ENCODE data around the gene HCFC1R1.

The HCFC1R1 gene

DNA sequence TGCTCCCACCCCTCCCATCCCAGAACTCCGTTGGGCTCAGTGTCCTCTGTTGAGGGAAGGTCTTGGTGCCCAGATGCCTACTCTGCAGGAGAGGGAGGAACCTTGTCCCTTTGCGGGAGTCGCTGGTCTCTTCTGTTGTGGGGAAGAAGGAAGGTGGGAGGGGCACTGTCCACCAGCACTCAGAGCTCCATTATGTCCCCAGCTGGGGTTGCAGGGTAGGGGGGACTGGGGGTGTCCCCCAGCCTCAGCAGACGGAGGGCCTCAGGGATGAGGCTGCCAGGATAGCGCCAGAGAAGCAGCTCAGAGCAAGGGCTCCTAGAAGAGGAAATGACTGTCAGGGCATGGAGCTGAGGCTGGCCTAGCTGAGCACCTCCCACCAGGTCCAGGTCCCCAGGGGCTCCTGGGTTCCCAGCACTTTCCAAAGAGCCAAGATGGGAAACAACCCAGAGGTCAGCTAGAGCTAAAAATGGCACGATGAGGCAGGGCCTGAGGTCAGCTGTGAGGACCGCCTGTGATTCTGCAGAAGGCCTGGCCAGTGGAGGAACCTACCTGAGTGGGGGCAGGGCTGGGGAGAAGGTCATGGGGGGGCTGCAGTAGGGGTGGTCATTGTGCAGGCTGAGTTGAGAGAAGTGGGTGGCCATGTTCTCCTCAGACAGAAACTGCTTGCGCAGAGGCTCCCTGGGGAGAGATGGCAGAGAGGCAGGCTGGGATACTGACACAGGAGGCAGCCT, 893 bp downstream of the HCFC1R1 start:
- DNase-seq (ENCODE audit: insufficient read length, low spot score) (peak; percentile 55), FAIRE-seq (no peak)
- peak; percentile 3 for TF ChIP-seq POLR2A (IDR thresholded peaks at IDR 0.05; ENCODE audit: low read depth, low read length)

DNA sequence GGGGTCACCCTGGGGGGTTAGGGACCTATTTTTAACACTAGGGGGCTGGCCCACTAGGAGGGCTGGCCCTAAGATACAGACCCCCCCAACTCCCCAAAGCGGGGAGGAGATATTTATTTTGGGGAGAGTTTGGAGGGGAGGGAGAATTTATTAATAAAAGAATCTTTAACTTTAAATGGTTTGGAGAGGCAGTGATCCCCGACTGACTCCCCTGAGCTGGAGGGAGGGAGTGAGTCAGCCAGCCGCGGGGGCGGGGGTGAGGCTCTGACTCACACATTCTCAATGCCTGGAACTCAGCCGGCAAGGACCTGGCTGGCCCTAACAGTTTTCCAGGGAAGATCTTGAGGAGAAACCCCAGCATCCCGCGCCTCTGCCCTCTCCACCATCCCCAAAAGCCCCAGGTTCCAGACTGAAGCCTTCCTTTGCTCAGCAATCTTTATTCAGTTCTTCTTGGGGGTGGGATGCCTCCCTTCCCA, 1.5 kb downstream of the HCFC1R1 start:
- FAIRE-seq (no peak), DNase-seq (ENCODE audit: insufficient read length, low spot score) (peak; percentile 83)
- 0 out of 2 replicates have a peak, but pooled peaks have one; percentile 24 for TF ChIP-seq POLR2A (IDR thresholded peaks at IDR 0.05; ENCODE audit: low read depth, low read length)

DNA sequence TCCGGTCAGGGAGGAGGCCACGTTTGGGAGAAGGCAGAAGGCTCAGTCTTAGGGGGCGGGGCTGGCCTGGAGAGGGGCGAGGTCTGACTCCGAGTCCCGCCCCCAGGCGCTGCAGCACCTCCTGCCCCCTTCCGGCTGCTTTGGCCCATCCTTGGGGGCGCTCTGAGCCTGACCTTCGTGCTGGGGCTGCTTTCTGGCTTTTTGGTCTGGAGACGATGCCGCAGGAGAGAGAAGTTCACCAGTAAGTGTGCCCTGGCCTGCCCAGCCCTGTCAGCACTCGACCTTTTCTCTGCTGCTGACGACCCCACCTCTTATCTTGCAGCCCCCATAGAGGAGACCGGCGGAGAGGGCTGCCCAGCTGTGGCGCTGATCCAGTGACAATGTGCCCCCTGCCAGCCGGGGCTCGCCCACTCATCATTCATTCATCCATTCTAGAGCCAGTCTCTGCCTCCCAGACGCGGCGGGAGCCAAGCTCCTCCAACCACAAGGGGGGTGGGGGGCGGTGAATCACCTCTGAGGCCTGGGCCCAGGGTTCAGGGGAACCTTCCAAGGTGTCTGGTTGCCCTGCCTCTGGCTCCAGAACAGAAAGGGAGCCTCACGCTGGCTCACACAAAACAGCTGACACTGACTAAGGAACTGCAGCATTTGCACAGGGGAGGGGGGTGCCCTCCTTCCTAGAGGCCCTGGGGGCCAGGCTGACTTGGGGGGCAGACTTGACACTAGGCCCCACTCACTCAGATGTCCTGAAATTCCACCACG, 2.1 kb downstream of the HCFC1R1 start:
- TF ChIP-seq POLR2A (IDR thresholded peaks at IDR 0.05; ENCODE audit: low read depth, low read length) = 0 out of 2 replicates have a peak, but pooled peaks have one; percentile 26
- peak; percentile 85 for FAIRE-seq
- DNase-seq (ENCODE audit: insufficient read length, low spot score) = peak; percentile 75

GRCh38 chr16:3020604-3021448, 2.9 kb downstream of the HCFC1R1 start:
- peak; percentile 78; the same call in 1 of the 2 replicates for TF ChIP-seq POLR2A (IDR thresholded peaks at IDR 0.05; ENCODE audit: low read depth, low read length)
- peak; percentile 86 for DNase-seq (ENCODE audit: insufficient read length, low spot score)

GRCh38 chr16:3020247-3020603, 3.5 kb downstream of the HCFC1R1 start, which contains the start of gene TNFRSF12A:
TNFRSF12A (plus strand) TSS chr16:3020368; CDS start chr16:3020398, 30 bp downstream.
- peak; percentile 96 for TF ChIP-seq POLR2A (IDR thresholded peaks at IDR 0.05; ENCODE audit: low read depth, low read length)
- FAIRE-seq = no peak
- peak; percentile 62 for DNase-seq (ENCODE audit: insufficient read length, low spot score)

More at GRCh38 chr16:3020604-3021448, 2.9 kb downstream of the HCFC1R1 start:
- no peak for FAIRE-seq

DNA sequence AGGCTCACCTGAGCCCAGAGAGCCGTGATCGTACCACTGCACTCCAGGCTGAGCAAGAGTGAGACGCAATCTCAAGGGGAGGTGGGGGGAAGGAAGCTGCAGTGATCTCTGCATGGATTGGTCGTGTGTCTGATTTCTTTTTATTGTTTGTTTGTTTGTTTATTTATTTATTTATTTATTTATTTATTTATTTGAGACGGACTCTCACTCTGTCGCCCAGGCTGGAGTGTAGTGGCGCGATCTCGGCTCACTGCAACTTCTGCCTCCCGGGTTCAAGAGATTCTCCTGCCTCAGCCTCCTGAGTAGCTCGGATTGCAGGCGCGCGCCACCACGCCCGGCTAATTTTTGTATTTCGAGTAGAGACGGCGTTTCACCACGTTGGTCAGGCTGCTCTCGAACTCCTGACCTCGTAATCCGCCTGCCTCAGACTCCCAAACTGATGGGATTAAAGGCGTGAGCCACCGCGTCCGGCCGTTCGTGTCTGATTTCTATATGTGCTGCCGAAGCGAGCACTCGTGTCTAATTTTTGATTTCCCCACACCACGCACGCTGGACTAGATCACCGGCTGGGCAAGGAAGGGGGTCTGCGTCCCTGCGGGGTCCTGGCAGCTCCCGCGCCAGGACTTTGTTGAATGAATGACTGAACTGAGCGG, 4.0 kb downstream of the HCFC1R1 start:
- DNase-seq (ENCODE audit: insufficient read length, low spot score) (no peak), FAIRE-seq (no peak)
- no peak for TF ChIP-seq POLR2A (IDR thresholded peaks at IDR 0.05; ENCODE audit: low read depth, low read length)

DNA sequence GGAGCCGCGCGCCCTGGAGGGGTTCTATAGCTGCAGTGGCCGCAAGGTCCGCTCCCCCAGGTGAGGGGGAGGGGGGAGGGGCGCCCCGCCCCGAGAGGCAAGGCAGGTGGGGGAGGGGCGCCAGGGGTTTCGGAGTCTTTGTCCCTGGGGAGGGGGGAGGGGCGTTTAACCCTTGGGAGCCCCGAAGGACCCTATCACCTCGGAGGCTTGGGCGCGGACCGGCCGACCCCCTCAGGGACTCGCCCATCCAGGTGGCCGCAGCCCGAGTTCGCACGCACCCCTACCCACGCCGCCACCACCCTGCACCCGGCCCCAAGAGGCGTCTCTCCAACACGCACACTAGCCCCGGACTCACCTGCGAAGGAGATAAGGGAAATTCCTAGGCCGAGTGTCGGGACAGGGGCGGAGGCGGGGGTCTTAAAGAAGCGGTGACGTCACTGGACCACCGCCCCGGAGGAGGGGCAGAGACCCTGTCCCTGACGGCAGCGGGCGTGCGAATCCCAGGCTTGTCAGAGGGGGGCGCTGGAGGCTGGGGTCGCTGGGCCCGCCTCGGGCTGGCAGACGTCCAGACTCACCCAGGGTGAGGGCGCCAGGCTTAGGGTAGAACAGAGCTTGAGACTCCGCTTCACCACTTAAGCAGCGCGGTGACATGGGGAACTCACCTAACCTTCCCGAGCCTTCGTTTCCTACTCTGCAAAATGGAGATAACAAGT, 5.8 kb downstream of the HCFC1R1 start, which contains the start of gene CLDN6:
TSS of gene CLDN6 (minus strand) at position 390 of the 713 bp plus-strand sequence. CDS start 2,162 bp downstream, outside the sequence.
- FAIRE-seq (no peak), DNase-seq (ENCODE audit: insufficient read length, low spot score) (no peak)
- TF ChIP-seq POLR2A (IDR thresholded peaks at IDR 0.05; ENCODE audit: low read depth, low read length) = no peak

DNA sequence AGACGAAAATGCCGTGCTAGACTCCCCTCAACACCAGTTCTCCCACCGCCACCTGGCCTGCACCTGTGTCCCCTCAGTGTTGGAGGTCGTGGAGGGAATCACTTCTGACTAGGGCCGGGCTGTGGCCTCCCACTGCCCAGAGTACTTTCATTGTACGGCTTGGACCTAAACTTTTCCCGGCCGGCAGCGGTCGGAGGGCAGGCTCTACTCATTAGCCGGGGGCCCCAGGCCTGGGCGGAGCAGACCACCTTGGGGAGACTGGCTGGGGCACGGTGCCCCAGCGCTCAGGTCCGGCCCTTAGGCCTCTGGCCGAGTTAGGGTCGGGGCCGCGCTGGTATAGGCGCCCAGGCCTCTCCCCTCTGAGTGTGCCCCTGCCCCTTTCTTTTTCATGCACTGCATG, 6.4 kb downstream of the HCFC1R1 start:
- no peak for DNase-seq (ENCODE audit: insufficient read length, low spot score)
- TF ChIP-seq POLR2A (IDR thresholded peaks at IDR 0.05; ENCODE audit: low read depth, low read length) = no peak
- no peak for FAIRE-seq

DNA sequence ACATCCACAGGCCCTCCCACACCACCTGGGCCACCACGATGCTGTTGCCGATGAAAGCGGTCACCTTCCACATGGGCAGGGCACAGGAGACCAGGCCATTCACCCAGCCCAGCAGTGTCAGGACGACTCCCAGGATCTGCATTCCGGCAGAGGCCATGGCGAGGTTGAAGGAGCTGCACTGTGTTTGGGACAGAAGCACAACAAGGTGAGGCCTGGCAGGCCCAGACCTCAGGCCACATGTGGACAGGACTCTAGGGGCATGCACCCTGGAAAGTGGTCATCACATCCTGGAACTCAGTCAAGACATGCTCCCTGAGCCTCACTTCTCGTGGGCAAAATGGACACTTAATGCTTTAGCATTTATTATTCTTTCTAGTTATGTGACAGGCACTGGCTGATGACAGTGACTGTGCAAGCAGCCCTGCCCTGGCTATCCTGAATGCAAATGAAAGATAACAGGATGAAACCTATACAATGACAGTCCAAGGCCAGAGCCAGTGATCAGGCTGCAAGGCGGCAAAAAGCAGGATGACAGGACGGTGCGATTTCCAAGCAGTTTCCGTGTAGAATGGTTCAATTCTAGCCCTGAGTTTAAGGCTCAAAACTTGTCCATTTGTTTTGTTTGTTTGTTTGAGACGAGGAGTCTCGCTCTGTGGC, 7.7 kb downstream of the HCFC1R1 start:
- FAIRE-seq (no peak), DNase-seq (ENCODE audit: insufficient read length, low spot score) (no peak)
- TF ChIP-seq POLR2A (IDR thresholded peaks at IDR 0.05; ENCODE audit: low read depth, low read length) = no peak

- FAIRE-seq (no peak), DNase-seq (ENCODE audit: insufficient read length, low spot score) (no peak)
- no peak for TF ChIP-seq POLR2A (IDR thresholded peaks at IDR 0.05; ENCODE audit: low read depth, low read length)
Observed at GRCh38 chr16:3014971-3015370, 8.8 kb downstream of the HCFC1R1 start.

- no peak for DNase-seq (ENCODE audit: insufficient read length, low spot score)
- no peak for TF ChIP-seq POLR2A (IDR thresholded peaks at IDR 0.05; ENCODE audit: low read depth, low read length)
- no peak for FAIRE-seq
Observed at GRCh38 chr16:3013998-3014690, 9.6 kb downstream of the HCFC1R1 start.

All from H54 (cell line).